CD4-positive, alpha-beta T cell treated with Interleukin-6 at 100 ng/mL for 8 hours (primary cell): ENCODE results near the gene CELF2.

Experiments used
- DNase-seq: peaks from one replicate; pipeline ENCODE4 v3.0.0-alpha.2; 2020; ENCODE audit warnings: mixed read lengths, low spot score

Gene CELF2

DNA sequence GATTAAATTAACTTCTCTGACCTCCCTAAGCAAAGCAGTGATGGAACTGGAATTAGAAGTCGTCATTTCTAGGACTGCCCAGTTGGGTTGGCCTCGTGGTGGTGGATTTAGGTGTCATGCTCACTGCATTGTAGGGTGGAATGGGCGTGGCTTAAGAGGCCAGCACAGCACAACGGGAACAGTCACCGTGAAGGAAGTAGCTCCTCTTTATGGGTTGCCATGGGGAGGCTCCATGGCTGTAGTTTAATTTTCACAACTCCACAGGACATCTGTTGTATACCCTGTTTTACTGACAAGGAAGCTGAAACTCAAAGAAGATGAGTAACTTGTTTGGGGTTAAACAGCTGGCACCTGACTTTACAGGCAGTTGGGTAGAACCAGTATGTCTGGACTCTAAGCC is 208.3 kb downstream of the CELF2 start:
- DNase-seq: peak; percentile 52

- no peak for DNase-seq
These were observed 209.4 kb downstream of the CELF2 start for GRCh38 chr10:11227103-11227502.

GRCh38 chr10:11229893-11230292 is 212.2 kb downstream of the CELF2 start:
- DNase-seq: no peak

- DNase-seq: no peak
These were observed 213.0 kb downstream of the CELF2 start for GRCh38 chr10:11230498-11231167.

- DNase-seq: no peak
These were observed 213.6 kb downstream of the CELF2 start for GRCh38 chr10:11231285-11231684.

DNA sequence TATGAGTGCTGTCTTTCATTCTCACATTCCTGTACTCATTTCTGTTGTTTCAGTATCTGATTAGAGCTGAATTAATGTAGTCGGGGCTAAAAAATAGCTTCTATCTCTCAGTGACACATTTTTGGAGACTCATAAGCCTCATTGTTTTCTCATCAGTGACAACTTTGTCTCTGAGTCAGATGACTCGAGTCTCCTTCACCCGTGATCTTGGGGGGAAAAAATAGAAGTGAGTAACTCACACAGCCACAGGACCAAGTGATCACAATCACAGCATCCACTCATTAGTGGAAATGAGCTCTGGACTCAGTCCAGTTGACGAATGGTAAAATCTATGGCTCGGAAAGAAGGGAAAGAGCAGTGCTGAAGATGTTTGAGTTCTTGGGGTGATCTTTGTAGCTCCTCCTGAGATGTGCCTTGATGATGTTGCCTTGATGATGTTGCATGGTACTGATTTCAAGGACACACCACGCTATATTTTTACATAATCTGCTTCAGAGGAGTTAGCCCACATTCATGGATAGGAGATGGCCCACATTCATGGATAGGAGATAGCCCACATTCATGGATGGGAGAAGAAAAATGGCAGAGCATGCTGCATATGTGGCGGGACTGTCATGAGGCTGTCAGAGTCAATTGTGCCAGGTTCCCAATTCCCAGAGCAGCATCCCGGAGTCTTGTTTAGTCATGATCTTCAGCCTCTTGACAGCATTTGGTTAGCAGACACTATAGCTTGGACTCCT is 214.7 kb downstream of the CELF2 start:
- no peak for DNase-seq

GRCh38 chr10:11234857-11235531 is 217.3 kb downstream of the CELF2 start:
- DNase-seq: no peak

DNA sequence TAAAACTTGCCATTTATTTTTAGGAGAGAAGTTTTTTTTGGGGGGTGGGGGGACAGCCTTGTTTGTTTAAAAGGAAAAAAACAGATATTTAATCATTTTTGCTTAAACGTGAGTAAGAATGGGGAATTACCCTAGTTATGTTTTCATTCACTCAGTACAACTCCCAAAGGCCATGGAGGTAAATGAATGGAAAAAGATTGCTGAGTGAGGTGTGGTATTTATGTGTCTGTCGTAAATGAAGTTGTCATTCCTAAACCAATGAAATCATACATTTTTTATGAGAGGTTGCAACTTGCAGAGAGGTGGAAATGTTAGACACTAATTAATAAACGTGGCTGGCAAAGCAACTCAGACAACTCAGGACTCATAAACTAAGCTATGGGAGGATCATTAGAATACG is 218.1 kb downstream of the CELF2 start:
- no peak for DNase-seq

DNA sequence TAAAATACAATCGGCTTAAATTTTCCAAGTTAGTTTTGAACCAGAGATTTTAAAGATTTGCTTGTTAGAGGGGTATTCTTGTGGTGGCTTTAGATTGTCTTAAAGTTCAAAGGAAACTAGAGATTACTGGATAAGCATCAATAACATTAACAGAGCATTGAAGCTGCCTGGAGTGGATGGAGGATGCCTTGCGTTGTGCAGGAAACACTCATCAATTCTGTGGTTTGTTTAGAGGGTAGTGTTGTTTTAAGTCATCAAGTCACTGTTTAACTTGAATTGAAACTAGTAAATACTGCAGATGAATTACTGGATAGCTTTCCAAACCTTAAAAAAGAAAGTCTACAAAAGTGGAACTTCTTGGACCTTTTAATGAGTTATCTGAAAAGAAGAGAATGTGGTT is 218.6 kb downstream of the CELF2 start:
- peak; percentile 27 for DNase-seq

DNA sequence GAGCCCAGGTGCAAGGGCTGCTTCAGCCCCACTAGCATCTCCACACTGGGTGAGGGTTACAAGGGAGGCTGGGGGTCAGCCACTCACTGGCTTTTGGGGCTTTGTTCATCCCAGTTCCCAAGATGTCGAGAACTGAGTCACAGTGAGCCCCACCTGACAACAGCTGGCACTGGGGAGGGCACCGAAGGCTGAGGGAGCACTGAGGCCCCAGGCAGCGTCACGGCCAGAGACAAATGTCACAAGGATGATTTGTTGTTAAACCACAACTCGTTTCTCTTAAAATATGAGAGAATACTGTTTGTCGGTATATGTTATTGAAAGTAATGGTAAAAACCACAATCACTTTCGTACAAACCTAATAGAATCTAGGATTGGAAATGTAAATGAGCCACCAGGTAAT is 219.9 kb downstream of the CELF2 start:
- no peak for DNase-seq

DNA sequence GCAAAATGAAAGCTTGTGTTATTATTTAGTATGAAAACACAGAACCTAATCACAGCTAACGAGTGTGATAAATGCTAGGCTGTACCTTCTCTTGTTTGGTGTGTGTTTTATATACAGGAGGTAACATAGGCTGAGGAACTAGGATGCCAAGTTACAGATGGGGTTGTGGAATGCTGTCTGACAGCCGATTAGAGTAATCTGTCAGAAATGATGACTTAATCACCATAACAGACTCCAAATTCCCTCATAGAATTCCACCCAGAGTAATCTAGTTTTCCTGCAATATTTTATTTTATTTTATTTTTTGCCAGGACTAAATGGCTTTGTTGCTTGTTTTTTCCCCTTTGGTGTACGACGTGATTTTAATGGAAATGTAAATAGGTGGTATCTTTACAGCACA is 221.2 kb downstream of the CELF2 start:
- DNase-seq: no peak

DNA sequence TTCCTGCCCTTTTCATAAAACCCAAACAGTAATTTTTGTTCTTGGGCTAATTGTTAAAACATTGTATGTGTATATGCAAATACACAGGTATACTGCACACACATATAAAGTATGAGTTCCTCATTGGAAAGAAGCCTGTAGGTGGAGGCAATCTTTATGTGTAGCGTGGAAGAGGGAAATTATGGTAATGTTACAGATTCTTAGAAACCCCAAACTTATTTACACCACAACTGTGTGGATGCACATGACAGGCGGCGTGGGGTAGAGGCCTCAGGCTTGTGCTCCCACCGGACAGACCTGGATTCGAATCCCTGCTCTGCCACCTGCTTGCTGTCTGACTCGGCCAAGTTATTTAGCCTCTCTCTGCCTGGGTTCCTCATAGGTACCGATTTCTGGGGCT is 223.0 kb downstream of the CELF2 start:
- no peak for DNase-seq

DNA sequence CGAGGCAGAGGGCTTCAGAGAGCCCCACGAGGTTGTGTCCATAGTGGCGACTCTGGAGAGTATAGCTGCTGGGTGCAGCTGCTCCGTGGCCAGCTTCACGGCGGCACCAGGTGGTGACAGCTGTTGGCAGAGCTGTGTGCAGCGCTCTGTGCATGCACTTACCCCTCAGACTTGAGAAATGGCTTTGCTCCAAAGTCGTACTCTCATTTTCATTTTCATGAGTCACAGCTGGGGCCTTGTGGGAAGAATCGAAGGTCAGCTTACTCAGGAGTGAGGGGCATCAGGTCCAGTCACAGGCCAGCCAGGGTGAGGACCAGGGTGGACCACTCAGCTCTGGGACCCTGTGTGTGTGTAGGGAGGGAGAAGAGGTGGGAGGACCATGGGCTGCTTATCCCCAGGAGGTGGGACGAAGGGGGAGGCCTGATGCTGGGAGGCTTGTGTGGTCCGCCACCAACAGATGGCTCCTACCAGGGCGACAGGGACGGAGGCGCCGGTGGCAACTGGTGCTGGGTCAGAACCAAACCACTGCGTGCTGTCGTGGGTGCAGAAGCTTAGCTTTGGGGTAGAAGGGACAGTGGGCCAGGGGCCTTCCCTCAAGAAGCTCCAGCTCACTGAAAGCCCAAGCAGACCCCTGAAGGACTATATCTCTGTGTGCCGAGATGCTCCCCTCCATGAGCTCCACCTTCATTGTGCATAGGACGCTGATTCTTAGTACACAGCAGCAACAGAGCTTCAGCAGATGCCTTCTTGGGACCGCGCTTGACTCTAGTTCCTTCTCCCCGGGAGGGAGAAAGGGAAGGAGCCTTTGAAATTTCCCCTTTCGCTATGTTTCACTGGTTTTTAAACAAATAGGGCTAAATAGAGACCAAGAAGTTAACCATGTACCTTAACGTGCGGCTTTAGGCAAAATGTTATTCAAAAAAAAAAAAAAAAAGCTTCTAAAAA is 225.0 kb downstream of the CELF2 start:
- no peak for DNase-seq

- DNase-seq: no peak
These were observed 226.0 kb downstream of the CELF2 start for GRCh38 chr10:11243425-11244222.

GRCh38 chr10:11245095-11245479 is 227.4 kb downstream of the CELF2 start:
- no peak for DNase-seq

GRCh38 chr10:11245510-11245909 is 227.8 kb downstream of the CELF2 start:
- DNase-seq: peak; percentile 21

GRCh38 chr10:11245981-11246590 is 228.4 kb downstream of the CELF2 start:
- DNase-seq: peak; percentile 29

DNA sequence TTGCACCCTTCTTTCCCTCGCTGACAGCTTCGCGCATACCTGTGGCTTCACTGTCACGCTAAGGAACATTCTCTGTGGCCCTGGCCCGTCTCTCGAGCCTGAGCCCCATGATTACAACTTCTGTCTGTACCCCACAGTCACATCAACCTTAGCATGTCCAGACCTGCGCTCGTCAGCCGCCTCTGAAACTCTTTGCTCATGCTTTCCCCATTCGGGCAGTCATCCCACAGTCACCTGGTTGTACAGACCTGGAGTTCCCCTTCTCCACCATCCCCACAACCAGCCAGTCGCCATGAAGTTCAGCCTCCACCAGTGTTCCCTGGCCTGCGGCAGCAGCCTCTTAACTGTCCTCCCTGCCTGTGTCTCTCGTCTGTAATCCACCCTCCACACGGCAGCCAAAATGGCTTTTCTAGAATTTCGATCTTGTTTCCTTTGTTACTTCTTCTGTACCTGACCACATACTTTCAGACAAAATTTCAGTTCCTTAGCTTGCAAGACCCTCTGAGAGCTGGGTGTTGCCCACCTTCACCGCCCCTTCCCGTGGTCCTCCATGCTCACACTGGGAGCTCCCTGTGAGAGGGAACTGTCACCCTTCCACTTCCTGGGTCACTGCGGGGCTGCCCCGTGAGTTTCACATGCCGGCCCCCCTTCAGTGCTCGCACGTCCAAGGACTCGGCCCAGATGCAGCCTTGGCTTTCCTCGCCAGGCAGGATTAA is 229.2 kb downstream of the CELF2 start:
- DNase-seq: no peak

DNA sequence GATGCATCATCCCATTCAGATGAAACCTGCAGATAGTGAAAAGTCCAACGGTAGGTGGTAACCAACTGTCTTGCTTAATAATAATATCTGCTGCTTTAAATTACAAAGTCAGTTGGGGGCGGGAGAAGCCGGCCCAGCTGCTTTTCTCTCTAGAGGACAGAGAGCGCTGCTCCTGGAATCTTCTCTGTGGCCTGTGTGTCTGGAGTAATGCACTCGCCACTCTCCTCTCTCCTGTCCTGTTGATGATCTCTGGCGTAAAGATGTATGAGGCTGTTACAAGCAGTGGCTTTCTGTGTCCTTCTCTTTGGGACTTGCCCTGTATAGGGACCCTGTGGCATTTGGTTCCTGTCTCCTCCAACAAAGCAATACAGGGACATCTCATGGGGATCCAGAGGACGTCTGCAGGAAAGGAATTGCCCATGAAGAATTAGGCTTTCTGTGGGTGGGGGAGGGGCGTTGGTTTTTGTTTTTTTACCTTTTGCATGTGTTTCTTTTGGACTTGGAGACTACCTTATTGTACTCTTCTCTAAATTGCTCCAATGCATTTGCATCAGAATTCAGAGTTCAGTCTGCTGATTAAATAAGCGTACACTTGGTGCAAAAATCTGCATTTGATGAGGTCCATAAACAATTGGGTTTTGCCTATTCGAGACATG is 231.6 kb downstream of the CELF2 start:
- no peak for DNase-seq

GRCh38 chr10:11249808-11250195 is 232.1 kb downstream of the CELF2 start:
- DNase-seq: no peak
